Caco-2 (cell line): ENCODE results near the gene KRT9. TPM values are rescaled to one million over a fixed set of nuclear protein-coding genes. Genes with fewer than 3 reads are reported as not detected.
A peak's percentile ranks its signal among the peaks of the same experiment; 100 is the strongest.
"Not testable (repeated sequence)": the region's sequence is repeated elsewhere in the genome, so short reads cannot be mapped to it uniquely, and the experiment has no call there.

ENCODE experiments used
- BruUV-seq: library from RNA; stranded (reverse); fragments of 400-500 nt; replicated peaks from 2 replicates; lab custom pipeline; 2021; lab: Mats Ljungman, UMichigan
- CTCF ChIA-PET: fragments of 300-600 bp; sonication (Branson Sonifier 250); formaldehyde crosslinking; loops from one replicate; lab custom pipeline; 2022; ENCODE audit warnings: antibody characterized with exemption; lab: Charles Lee
- POLR2A ChIA-PET: fragments of 300-600 bp; sonication (Branson Sonifier 250); formaldehyde crosslinking; loops from one replicate; lab custom pipeline; 2022; ENCODE audit warnings: antibody characterized with exemption; lab: Charles Lee
- DNase-seq, 2 experiments: peaks; one replicate each; pipeline versions ENCODE4 v3.0.0 to v3.0.0-alpha.2; 2020 to 2022
- H3K27me3 ChIP-seq: replicated peaks from 2 replicates; pipeline ENCODE4 v1.6.0; 2011; ENCODE audit warnings: low read length; ENCODE audit not compliant: control insufficient read depth, insufficient read depth
- H3K36me3 ChIP-seq: 2 replicates; pipeline ENCODE4 v1.5.1; 2011; ENCODE audit warnings: low read length; ENCODE audit not compliant: control insufficient read depth, insufficient read depth
- H3K4me1 ChIP-seq: fragments of 250-450 bp; sonication (Bioruptor Pico); 2 replicates; pipeline ENCODE4 v1.5.1; 2020; ENCODE audit warnings: mild to moderate bottlenecking
- H3K4me3 ChIP-seq: 2 replicates; pipeline ENCODE4 v1.5.1; 2011; ENCODE audit warnings: low read depth, mild to moderate bottlenecking, control low read depth, low read length
- H3K9me3 ChIP-seq: fragments of 250-450 bp; sonication (Bioruptor Pico); 2 replicates; pipeline ENCODE4 v1.5.1; 2020; ENCODE audit warnings: mild to moderate bottlenecking, moderate library complexity
- H3K27ac Mint-ChIP-seq: one replicate; pipeline ENCODE4 v1.8.0; 2022; ENCODE audit warnings: mixed read lengths; ENCODE audit not compliant: unreplicated experiment
- H3K27me3 Mint-ChIP-seq: one replicate; pipeline ENCODE4 v1.8.0; 2022; ENCODE audit warnings: mixed read lengths; ENCODE audit not compliant: insufficient read depth, unreplicated experiment
- H3K36me3 Mint-ChIP-seq: one replicate; pipeline ENCODE4 v1.8.0; 2022; ENCODE audit warnings: mild to moderate bottlenecking, mixed read lengths; ENCODE audit not compliant: insufficient read depth, unreplicated experiment
- H3K4me1 Mint-ChIP-seq: one replicate; pipeline ENCODE4 v1.8.0; 2022; ENCODE audit warnings: low read depth, mixed read lengths; ENCODE audit not compliant: unreplicated experiment
- H3K4me3 Mint-ChIP-seq: one replicate; pipeline ENCODE4 v1.8.0; 2022; ENCODE audit warnings: mild to moderate bottlenecking, moderate library complexity, mixed read lengths; ENCODE audit not compliant: unreplicated experiment
- H3K9me3 Mint-ChIP-seq: one replicate; pipeline ENCODE4 v1.8.0; 2022; ENCODE audit warnings: mixed read lengths; ENCODE audit not compliant: unreplicated experiment
- intact Hi-C: fragments of 100-400 bp; cut with micrococcal nuclease; formaldehyde crosslinking; loops from one replicate; pipeline ENCODE4 v1.10.0; 2022; ENCODE audit not compliant: unreplicated experiment
- total RNA-seq: library from RNA; stranded (reverse); gene quantifications from 2 replicates; pipeline ENCODE4 v1.2.3, GENCODE V29; 2022
- TF ChIP-seq, protein P1 (sequence below), 2 experiments: fragments of 200-600 bp in 1 of 2; IDR thresholded peaks; 1 replicate in 1 of 2; 2 replicates in 1 of 2; pipeline versions ENCODE4 v1.5.1 to v1.8.0; 2011 to 2022; ENCODE audit warnings: antibody characterized with exemption in 1 of 2, control low read depth in 1 of 2, inconsistent platforms in 1 of 2, low read depth in 1 of 2, low read length in 1 of 2, mild to moderate bottlenecking in 1 of 2, moderate library complexity in 1 of 2; ENCODE audit not compliant: insufficient read depth in 1 of 2, severe bottlenecking in 1 of 2, unreplicated experiment in 1 of 2

KRT9 gene
- total RNA-seq, 1 experiment from 2014 or later, result not detected

DNA sequence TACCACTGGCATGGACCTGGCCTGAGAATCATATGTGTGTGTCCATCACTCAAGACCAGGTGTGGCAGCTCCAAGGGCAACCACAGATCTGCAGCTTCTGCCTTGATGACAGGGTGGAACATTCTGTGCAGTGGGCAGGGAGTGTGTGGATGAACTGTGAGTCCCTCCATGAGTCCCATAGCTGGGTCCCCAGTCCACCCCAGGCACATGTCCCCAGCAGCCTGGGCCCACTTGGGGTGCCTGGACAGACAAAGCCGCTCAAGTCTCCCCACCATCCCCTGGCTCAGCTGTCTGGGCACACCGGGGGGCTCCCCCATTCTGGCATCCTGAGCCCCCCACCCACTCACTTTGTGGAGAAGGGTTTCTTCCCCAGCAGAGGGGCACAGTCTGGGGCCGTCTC is 45.3 kb upstream of the KRT9 start:
- Histone ChIP-seq H3K9me3 (no peaks in the 10 kb centered on the region), H3K27me3 (no peaks in the 10 kb centered on the region), H3K36me3 (no peaks in the 10 kb centered on the region), H3K4me1 (no peaks in the 10 kb centered on the region), H3K4me3 (no peak overlapping the region)
- BruUV-seq, result no TSS peak
- intact Hi-C loops, result no loop called here
- no peak for DNase-seq
- Mint-ChIP-seq H3K27me3 (no peaks in the 10 kb centered on the region), H3K4me3 (no peak overlapping the region), H3K36me3 (no peaks in the 10 kb centered on the region), H3K9me3 (no peaks in the 10 kb centered on the region), H3K4me1 (peaks cover 8% of the 10 kb centered on the region), H3K27ac (no peak overlapping the region)
- ChIA-PET POLR2A (no interaction called here), CTCF (interaction anchor here (0.9 kb wide), 1 partner anchor 68 kb away, joined by 4 read pairs; no protein-coding TSS in a partner anchor)
- TF ChIP-seq, protein P1, sequence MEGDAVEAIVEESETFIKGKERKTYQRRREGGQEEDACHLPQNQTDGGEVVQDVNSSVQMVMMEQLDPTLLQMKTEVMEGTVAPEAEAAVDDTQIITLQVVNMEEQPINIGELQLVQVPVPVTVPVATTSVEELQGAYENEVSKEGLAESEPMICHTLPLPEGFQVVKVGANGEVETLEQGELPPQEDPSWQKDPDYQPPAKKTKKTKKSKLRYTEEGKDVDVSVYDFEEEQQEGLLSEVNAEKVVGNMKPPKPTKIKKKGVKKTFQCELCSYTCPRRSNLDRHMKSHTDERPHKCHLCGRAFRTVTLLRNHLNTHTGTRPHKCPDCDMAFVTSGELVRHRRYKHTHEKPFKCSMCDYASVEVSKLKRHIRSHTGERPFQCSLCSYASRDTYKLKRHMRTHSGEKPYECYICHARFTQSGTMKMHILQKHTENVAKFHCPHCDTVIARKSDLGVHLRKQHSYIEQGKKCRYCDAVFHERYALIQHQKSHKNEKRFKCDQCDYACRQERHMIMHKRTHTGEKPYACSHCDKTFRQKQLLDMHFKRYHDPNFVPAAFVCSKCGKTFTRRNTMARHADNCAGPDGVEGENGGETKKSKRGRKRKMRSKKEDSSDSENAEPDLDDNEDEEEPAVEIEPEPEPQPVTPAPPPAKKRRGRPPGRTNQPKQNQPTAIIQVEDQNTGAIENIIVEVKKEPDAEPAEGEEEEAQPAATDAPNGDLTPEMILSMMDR (IDR thresholded peaks at IDR 0.05; ENCODE audit: insufficient read depth in 1 of 2, low read depth in 1 of 2, low read length in 1 of 2, severe bottlenecking in 1 of 2, unreplicated experiment in 1 of 2), result no peak

DNA sequence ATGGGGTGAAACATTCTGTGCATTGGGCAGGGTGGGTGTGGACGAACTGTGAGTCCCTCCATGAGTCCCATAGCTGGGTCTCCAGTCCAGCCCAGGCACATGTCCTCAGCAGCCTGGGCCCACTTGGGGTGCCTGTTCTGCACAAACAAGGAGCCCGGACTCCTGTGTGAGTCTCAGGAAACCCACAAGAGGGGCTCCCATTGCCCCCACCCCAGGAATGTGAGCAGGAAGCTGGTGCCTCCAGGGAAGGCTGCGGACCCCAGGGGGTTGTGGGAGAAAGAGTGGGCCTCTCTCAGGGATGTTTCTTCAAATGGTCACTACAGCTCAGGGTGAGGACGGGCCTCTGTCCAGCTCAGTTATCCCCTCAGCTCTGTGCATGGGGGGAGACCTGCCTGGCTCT is 44.6 kb upstream of the KRT9 start:
- H3K4me3 Mint-ChIP-seq, H3K4me1 ChIP-seq, H3K4me1 Mint-ChIP-seq, intact Hi-C loops, H3K9me3 Mint-ChIP-seq, POLR2A ChIA-PET, H3K36me3 Mint-ChIP-seq, H3K27ac Mint-ChIP-seq, H3K27me3 ChIP-seq, H3K36me3 ChIP-seq, BruUV-seq, H3K27me3 Mint-ChIP-seq, H3K4me3 ChIP-seq, H3K9me3 ChIP-seq, DNase-seq: not testable (repeated sequence)
- CTCF ChIA-PET, result interaction anchor here (0.9 kb wide), 1 partner anchor 68 kb away, joined by 4 read pairs; no protein-coding TSS in a partner anchor

DNA sequence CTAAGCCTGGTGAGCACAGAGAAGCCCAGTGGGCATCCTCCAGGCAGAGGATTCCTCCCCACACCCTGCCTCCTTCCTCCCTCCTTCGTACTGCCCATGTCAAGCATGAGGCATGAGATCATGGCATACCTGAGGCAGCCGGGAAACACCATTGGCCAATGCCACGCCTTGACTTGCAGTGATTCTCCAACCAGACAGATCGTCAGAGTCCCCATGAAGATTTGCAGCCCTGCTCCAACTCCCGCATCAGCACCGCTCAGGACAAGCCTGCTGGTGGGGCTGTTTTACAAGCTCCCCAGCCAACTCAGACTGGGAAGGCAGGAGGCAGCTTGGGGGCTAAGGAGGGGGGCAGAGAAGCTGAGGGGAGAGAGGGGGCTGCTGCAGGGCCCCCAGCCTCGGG is 43.6 kb upstream of the KRT9 start:
- H3K4me1 ChIP-seq, result no peaks in the 10 kb centered on the region
- no peaks in the 10 kb centered on the region for H3K27me3 ChIP-seq
- H3K9me3 ChIP-seq, result no peaks in the 10 kb centered on the region
- TF ChIP-seq, protein P1 (IDR thresholded peaks at IDR 0.05; ENCODE audit: insufficient read depth in 1 of 2, low read depth in 1 of 2, low read length in 1 of 2, severe bottlenecking in 1 of 2, unreplicated experiment in 1 of 2), result no peak
- POLR2A ChIA-PET, result no interaction called here
- peaks cover 8% of the 10 kb centered on the region for H3K4me1 Mint-ChIP-seq
- no peak overlapping the region for H3K4me3 Mint-ChIP-seq
- H3K36me3 Mint-ChIP-seq, result no peaks in the 10 kb centered on the region
- no peak overlapping the region for H3K4me3 ChIP-seq
- H3K9me3 Mint-ChIP-seq, result no peaks in the 10 kb centered on the region
- CTCF ChIA-PET, result interaction anchor here (0.9 kb wide), 1 partner anchor 33 kb away, joined by 4 read pairs; no protein-coding TSS in a partner anchor
- intact Hi-C loops, result no loop called here
- H3K36me3 ChIP-seq, result no peaks in the 10 kb centered on the region
- H3K27me3 Mint-ChIP-seq, result no peaks in the 10 kb centered on the region
- no TSS peak for BruUV-seq
- H3K27ac Mint-ChIP-seq, result no peak overlapping the region
- peak; percentile 46 to 60 for DNase-seq

DNA sequence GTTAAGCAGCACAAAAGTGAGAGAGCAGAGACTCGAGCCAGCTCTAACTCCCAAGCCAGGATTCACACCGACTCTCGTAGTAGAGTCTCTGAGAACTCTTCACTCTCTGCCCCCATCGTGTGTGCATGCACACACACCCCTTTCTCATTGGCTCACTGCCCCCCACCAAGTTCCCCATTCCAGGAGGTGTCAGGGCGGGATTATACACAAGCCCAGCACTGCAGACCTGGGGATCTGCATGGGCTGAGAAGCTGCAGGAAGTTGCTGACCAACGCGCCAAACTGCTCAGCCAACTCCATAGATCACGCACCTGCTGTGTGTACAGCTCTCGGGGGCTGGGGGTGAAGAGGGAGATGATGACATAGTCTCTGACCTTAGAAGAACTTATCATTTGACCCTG is 42.9 kb upstream of the KRT9 start:
- H3K4me3 ChIP-seq, intact Hi-C loops, H3K36me3 Mint-ChIP-seq, H3K36me3 ChIP-seq, DNase-seq, H3K4me1 Mint-ChIP-seq, POLR2A ChIA-PET, H3K27ac Mint-ChIP-seq, H3K27me3 ChIP-seq, H3K9me3 Mint-ChIP-seq, H3K4me1 ChIP-seq, BruUV-seq, H3K4me3 Mint-ChIP-seq, H3K27me3 Mint-ChIP-seq, H3K9me3 ChIP-seq: not testable (repeated sequence)
- CTCF ChIA-PET, result interaction anchor here (0.9 to 1.2 kb wide), 2 partner anchors 33 to 51 kb away, joined by 3 to 4 read pairs; no protein-coding TSS in a partner anchor
